ENCODE results near the gene PBOV1.

DNA sequence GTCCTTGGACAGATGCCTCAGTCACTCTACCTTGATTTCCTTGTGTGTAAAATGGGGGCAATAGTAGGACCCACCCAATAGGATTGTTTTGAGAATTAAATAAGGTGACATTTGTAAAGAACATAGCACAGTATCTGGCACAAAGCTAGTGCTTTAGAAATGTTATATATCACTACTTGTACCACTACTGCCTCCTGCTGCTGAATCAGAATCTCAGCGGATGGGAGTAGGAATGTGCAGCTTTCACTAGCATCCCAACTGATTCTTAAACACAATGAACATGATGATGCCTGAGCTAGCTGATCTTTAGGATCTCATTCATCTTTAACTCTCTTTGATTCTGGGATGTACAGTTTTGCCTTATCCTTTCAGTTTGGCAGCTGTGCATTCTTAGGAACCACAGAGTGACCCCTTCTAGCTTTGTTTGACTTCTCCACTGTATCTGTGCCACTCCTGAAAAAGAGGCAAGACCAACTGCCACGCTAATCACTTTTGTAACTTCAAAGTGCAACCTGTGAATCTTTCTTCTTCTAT lies 7.2 kb downstream of the PBOV1 start:
- TF ChIP-seq, protein P1, sequence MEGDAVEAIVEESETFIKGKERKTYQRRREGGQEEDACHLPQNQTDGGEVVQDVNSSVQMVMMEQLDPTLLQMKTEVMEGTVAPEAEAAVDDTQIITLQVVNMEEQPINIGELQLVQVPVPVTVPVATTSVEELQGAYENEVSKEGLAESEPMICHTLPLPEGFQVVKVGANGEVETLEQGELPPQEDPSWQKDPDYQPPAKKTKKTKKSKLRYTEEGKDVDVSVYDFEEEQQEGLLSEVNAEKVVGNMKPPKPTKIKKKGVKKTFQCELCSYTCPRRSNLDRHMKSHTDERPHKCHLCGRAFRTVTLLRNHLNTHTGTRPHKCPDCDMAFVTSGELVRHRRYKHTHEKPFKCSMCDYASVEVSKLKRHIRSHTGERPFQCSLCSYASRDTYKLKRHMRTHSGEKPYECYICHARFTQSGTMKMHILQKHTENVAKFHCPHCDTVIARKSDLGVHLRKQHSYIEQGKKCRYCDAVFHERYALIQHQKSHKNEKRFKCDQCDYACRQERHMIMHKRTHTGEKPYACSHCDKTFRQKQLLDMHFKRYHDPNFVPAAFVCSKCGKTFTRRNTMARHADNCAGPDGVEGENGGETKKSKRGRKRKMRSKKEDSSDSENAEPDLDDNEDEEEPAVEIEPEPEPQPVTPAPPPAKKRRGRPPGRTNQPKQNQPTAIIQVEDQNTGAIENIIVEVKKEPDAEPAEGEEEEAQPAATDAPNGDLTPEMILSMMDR (IDR thresholded peaks at IDR 0.05) = no peak
- TF ChIP-seq POLR2A (IDR thresholded peaks at IDR 0.05) = no peak
